Measurements from ENCODE around the gene NIPBL. TPM values are rescaled to one million over a fixed set of nuclear protein-coding genes. Genes with fewer than 3 reads are reported as not detected.

The NIPBL gene
- polyA plus RNA-seq, 1 of the 3 experiments (the other 2 are of a cell fraction), result 5.2 TPM

DNA sequence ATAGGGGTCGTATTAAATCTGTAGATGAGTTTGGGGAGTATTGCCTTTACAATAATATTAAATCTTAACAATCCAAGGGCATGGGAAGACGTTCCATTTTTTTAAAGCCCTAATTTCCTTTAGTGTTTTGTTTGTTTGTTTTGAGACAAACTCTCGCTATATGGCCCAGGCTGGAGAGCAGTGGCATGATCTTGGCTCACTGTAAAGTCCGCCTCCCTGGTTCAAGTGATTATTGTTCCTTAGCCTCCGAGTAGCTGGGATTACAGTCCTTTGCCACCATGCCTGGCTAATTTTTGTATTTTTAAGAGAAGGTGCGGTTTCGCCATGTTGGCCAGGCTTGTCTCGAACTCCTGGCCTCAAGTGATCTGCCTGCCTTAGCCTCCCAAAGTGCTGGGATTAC is 19.9 kb downstream of the NIPBL start:
- Histone ChIP-seq H3K4me2 (no peak overlapping the region), H3K9me3 (no peaks in the 10 kb centered on the region), H3K9me2 (no peaks in the 10 kb centered on the region), H4K20me1 (ENCODE audit: insufficient read depth) (peaks cover 92% of the 10 kb centered on the region), H2AFZ (ENCODE audit: low read depth) (no peak overlapping the region), H3K9ac (no peak overlapping the region), H3K4me1 (ENCODE audit: control insufficient read depth in 1 of 2, insufficient read depth in 2 of 2, low read depth in 1 of 2, low read length in 1 of 2) (peaks cover 0 to 11% of the 10 kb centered on the region in 2 experiments; a peak in 1 of 4 replicates), H3F3A (replicated peaks; ENCODE audit: insufficient read depth) (peaks cover 6% of the 10 kb centered on the region), H3K27me3 (ENCODE audit: insufficient read depth) (no peaks in the 10 kb centered on the region), H3K79me2 (ENCODE audit: insufficient read depth) (peaks cover 98% of the 10 kb centered on the region), H3K27ac (ENCODE audit: low read depth in 2 of 2, low read length in 1 of 2) (no peak overlapping the region), H3K36me3 (replicated peaks in 1 of 2; ENCODE audit: control insufficient read depth in 1 of 2, insufficient read depth in 2 of 2, low read length in 1 of 2) (peaks cover 0 to 4% of the 10 kb centered on the region in 2 experiments), H3K4me3 (ENCODE audit: low read depth in 2 of 2, low read length in 1 of 2) (no peak overlapping the region)
- no peak for DNase-seq
- CTCF ChIA-PET, result no interaction called here
- TF ChIP-seq GABPA (IDR thresholded peaks at IDR 0.05; ENCODE audit: low read depth), result no peak
- no peak for TF ChIP-seq EP300 (IDR thresholded peaks at IDR 0.05; ENCODE audit: borderline replicate concordance in 1 of 2, low read depth in 1 of 2, low read length in 1 of 2)
- no peak for TF ChIP-seq SIN3A (IDR thresholded peaks at IDR 0.05; ENCODE audit: borderline replicate concordance, low read depth, low read length)
- TF ChIP-seq FOXJ3 (CRISPR knock-in tag; IDR thresholded peaks at IDR 0.05), result no peak
- no peak for TF ChIP-seq POLR2AphosphoS5 (IDR thresholded peaks at IDR 0.05; ENCODE audit: low read depth, low read length)
- TF ChIP-seq, protein P1, sequence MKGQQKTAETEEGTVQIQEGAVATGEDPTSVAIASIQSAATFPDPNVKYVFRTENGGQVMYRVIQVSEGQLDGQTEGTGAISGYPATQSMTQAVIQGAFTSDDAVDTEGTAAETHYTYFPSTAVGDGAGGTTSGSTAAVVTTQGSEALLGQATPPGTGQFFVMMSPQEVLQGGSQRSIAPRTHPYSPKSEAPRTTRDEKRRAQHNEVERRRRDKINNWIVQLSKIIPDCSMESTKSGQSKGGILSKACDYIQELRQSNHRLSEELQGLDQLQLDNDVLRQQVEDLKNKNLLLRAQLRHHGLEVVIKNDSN (IDR thresholded peaks at IDR 0.05; ENCODE audit: borderline replicate concordance, low read depth), result no peak
- no peak for TF ChIP-seq TCF12 (IDR thresholded peaks at IDR 0.05)
- TF ChIP-seq TEAD4 (IDR thresholded peaks at IDR 0.05; ENCODE audit: borderline replicate concordance, insufficient read depth), result no peak
- no peak for TF ChIP-seq GATA2 (CRISPR knock-in tag; IDR thresholded peaks at IDR 0.05)
- no peak for TF ChIP-seq ELF1 (IDR thresholded peaks at IDR 0.05)
- no peak for TF ChIP-seq JUND (IDR thresholded peaks at IDR 0.05)
- no peak for TF ChIP-seq CHD2 (IDR thresholded peaks at IDR 0.05; ENCODE audit: low read length, partially characterized antibody)
- TF ChIP-seq, protein P2, sequence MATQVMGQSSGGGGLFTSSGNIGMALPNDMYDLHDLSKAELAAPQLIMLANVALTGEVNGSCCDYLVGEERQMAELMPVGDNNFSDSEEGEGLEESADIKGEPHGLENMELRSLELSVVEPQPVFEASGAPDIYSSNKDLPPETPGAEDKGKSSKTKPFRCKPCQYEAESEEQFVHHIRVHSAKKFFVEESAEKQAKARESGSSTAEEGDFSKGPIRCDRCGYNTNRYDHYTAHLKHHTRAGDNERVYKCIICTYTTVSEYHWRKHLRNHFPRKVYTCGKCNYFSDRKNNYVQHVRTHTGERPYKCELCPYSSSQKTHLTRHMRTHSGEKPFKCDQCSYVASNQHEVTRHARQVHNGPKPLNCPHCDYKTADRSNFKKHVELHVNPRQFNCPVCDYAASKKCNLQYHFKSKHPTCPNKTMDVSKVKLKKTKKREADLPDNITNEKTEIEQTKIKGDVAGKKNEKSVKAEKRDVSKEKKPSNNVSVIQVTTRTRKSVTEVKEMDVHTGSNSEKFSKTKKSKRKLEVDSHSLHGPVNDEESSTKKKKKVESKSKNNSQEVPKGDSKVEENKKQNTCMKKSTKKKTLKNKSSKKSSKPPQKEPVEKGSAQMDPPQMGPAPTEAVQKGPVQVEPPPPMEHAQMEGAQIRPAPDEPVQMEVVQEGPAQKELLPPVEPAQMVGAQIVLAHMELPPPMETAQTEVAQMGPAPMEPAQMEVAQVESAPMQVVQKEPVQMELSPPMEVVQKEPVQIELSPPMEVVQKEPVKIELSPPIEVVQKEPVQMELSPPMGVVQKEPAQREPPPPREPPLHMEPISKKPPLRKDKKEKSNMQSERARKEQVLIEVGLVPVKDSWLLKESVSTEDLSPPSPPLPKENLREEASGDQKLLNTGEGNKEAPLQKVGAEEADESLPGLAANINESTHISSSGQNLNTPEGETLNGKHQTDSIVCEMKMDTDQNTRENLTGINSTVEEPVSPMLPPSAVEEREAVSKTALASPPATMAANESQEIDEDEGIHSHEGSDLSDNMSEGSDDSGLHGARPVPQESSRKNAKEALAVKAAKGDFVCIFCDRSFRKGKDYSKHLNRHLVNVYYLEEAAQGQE (IDR thresholded peaks at IDR 0.05; ENCODE audit: low read depth, low read length), result no peak
- no peak for TF ChIP-seq RFX5 (IDR thresholded peaks at IDR 0.05; ENCODE audit: low read length)
- TF ChIP-seq, protein P3, sequence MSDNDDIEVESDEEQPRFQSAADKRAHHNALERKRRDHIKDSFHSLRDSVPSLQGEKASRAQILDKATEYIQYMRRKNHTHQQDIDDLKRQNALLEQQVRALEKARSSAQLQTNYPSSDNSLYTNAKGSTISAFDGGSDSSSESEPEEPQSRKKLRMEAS (IDR thresholded peaks at IDR 0.05; ENCODE audit: low read depth), result no peak
- POLR2A ChIA-PET, result no interaction called here
- WGBS (ENCODE audit: low lambda C conversion rate), result 91% methylated on average over 8 of the region's 8 CpGs

All from SK-N-SH (cell line).